ENCODE results near the gene ZNF784. TPM values are rescaled to one million over a fixed set of nuclear protein-coding genes. Genes with fewer than 3 reads are reported as not detected.

Gene ZNF784
- total and polyA plus RNA-seq, 10 of the 15 experiments (the other 5 are each of a cell fraction or from before 2014, with no cell fraction given) = 0.10 to 5.2 (median 1.8) TPM

GRCh38 chr19:55643003-55643886 lies 18.9 kb upstream of the ZNF784 start, which contains the start of gene ZNF581 (continued):
- peak; percentile 92 for TF ChIP-seq ZBTB11 (CRISPR knock-in tag; IDR thresholded peaks at IDR 0.05)
- no peak for TF ChIP-seq NFYA (IDR thresholded peaks at IDR 0.05; ENCODE audit: borderline replicate concordance, low read depth, low read length)

DNA sequence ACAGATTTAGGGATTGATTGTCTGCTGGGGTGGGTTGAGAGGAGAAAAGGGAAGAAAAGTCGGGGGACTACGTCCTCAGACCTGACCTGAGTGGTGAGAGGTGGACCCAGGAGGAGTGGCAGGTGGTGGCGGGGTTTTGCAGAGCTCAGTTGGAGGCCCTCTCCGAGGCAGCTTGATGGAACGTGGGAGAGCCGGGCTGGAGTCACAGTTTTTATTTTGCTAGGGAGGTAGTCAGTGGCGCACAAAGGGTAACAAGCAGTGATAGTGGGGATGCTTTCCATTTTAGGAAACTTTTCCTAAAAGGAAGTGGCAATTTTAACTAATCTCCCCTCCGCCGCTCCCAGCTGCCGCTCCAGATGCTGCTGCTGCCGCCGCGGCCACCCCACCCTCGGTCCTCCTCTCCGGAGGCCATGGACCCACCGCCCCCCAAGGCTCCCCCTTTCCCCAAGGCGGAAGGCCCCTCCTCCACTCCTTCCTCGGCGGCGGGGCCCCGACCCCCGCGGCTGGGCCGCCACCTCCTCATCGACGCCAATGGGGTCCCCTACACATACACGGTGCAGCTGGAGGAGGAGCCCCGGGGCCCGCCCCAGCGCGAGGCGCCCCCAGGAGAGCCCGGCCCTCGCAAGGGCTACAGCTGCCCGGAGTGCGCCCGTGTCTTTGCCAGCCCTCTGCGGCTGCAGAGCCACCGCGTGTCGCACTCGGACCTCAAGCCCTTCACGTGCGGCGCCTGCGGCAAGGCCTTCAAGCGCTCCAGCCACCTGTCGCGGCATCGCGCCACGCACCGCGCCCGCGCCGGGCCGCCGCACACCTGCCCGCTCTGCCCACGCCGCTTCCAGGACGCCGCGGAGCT lies 18.0 kb upstream of the ZNF784 start:
- H2AFZ ChIP-seq (ENCODE audit: control insufficient read depth, low read depth, low read length) = no peak overlapping the region
- TF ChIP-seq, protein P1, sequence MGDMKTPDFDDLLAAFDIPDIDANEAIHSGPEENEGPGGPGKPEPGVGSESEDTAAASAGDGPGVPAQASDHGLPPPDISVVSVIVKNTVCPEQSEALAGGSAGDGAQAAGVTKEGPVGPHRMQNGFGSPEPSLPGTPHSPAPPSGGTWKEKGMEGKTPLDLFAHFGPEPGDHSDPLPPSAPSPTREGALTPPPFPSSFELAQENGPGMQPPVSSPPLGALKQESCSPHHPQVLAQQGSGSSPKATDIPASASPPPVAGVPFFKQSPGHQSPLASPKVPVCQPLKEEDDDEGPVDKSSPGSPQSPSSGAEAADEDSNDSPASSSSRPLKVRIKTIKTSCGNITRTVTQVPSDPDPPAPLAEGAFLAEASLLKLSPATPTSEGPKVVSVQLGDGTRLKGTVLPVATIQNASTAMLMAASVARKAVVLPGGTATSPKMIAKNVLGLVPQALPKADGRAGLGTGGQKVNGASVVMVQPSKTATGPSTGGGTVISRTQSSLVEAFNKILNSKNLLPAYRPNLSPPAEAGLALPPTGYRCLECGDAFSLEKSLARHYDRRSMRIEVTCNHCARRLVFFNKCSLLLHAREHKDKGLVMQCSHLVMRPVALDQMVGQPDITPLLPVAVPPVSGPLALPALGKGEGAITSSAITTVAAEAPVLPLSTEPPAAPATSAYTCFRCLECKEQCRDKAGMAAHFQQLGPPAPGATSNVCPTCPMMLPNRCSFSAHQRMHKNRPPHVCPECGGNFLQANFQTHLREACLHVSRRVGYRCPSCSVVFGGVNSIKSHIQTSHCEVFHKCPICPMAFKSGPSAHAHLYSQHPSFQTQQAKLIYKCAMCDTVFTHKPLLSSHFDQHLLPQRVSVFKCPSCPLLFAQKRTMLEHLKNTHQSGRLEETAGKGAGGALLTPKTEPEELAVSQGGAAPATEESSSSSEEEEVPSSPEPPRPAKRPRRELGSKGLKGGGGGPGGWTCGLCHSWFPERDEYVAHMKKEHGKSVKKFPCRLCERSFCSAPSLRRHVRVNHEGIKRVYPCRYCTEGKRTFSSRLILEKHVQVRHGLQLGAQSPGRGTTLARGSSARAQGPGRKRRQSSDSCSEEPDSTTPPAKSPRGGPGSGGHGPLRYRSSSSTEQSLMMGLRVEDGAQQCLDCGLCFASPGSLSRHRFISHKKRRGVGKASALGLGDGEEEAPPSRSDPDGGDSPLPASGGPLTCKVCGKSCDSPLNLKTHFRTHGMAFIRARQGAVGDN (IDR thresholded peaks at IDR 0.05) = peak; percentile 70
- TF ChIP-seq SKIL (IDR thresholded peaks at IDR 0.05; ENCODE audit: low read depth, poor library complexity, severe bottlenecking) (no peak), BHLHE40 (IDR thresholded peaks at IDR 0.05; ENCODE audit: borderline replicate concordance in 1 of 2, low read depth in 2 of 2, low read length in 1 of 2) (peak; percentile 90 to 97), MYC (IDR thresholded peaks at IDR 0.05; ENCODE audit: insufficient read depth, insufficient read length, insufficient replicate concordance, low read length, severe bottlenecking) (peak; percentile 38)

More for the DNA sequence above, 18.0 kb upstream of the ZNF784 start:
- peak overlapping the region; percentile 64 for H3K27ac ChIP-seq (ENCODE audit: control insufficient read depth, insufficient read depth)
- peak; percentile 25 for ATAC-seq
- H3K79me2 ChIP-seq (ENCODE audit: control insufficient read depth, insufficient read depth, low read length) = peaks cover 61% of the 10 kb centered on the region
- H3K9me3 ChIP-seq (replicated peaks; ENCODE audit: control insufficient read depth, insufficient read depth, low read length) = no peaks in the 10 kb centered on the region
- TSS peak; percentile 42 for BruUV-seq (replicated peaks)
- ChIA-PET CTCF (interaction anchor here (0.6 to 1.8 kb wide), 6 partner anchors 10 to 144 kb away, joined by 3 to 17 read pairs (median 3); no protein-coding TSS in a partner anchor), POLR2A (interaction anchor here (0.8 to 2.0 kb wide), 9 partner anchors 7 to 166 kb away, joined by 3 to 11 read pairs (median 3); partner anchors contain the start of genes FIZ1, ZNF524, ZNF628 and ZNF784), RAD21 (ENCODE audit: unreplicated experiment) (interaction anchor here (1.0 to 2.4 kb wide), 3 partner anchors 10 to 387 kb away, joined by 4 to 18 read pairs (median 10); partner anchors contain the start of gene U2AF2), SMC1A (ENCODE audit: uncharacterized antibody, unreplicated experiment) (interaction anchor here (1.5 to 1.7 kb wide), 2 partner anchors 10 to 12 kb away, joined by 4 read pairs; partner anchors contain the start of gene U2AF2)
- FAIRE-seq = no peak
- H3K36me3 ChIP-seq (ENCODE audit: control insufficient read depth in 2 of 2, insufficient read depth in 2 of 2, low read length in 1 of 2) = 0 out of 4 replicates have a peak, but pooled peaks cover 0 to 2% of the 10 kb centered on the region in 2 experiments
- H4K20me1 ChIP-seq (ENCODE audit: control insufficient read depth, insufficient read depth) = no peaks in the 10 kb centered on the region
- intact Hi-C loops (cut with micrococcal nuclease; ENCODE audit: unreplicated experiment) (loop anchor here (5.0 kb wide), 2 partner anchors 35 to 40 kb away; partner anchors contain the start of genes EPN1 and ZNF524), in situ Hi-C loops (cut with MboI) (no loop called here)
- no peaks in the 10 kb centered on the region for H3K27me3 ChIP-seq (replicated peaks in 1 of 2; ENCODE audit: control insufficient read depth in 2 of 2, insufficient read depth in 2 of 2, low read length in 1 of 2)
- H3K4me1 ChIP-seq (ENCODE audit: control insufficient read depth, insufficient read depth, low read length) = peaks cover 39% of the 10 kb centered on the region
- no peak for DNase-seq (ENCODE audit: low read depth, low spot score)
- peak overlapping the region; percentile 97 for H3K4me2 ChIP-seq (ENCODE audit: control insufficient read depth, insufficient read depth)
- WGBS (ENCODE audit: insufficient coverage, insufficient replicate concordance, low lambda C conversion rate, missing lambda C conversion rate) = 1% methylated on average over 55 of the region's 65 CpGs
- peak overlapping the region; percentile 86 for H3K9ac ChIP-seq (ENCODE audit: control insufficient read depth, insufficient read depth, low read length)
- H3K4me3 ChIP-seq = peak overlapping the region; percentile 95
